GM18867 (cell line): Measurements from ENCODE around the gene NOL6.

Source experiments
- ATAC-seq: cut with Tn5 transposase; IDR thresholded peaks from one replicate; pipeline ENCODE4 v1.9.1; 2021; ENCODE audit warnings: mild to moderate bottlenecking, moderate library complexity; ENCODE audit not compliant: unreplicated experiment

Gene NOL6

GRCh38 chr9:33453286-33453860, 20.4 kb downstream of the NOL6 start:
- ATAC-seq = no peak

GRCh38 chr9:33452828-33453271, 20.9 kb downstream of the NOL6 start:
- no peak for ATAC-seq

GRCh38 chr9:33450621-33451146, 23.0 kb downstream of the NOL6 start:
- no peak for ATAC-seq

- ATAC-seq = no peak
These were observed 24.0 kb downstream of the NOL6 start for GRCh38 chr9:33449715-33450114.

GRCh38 chr9:33447799-33448553, 25.7 kb downstream of the NOL6 start:
- ATAC-seq = no peak

GRCh38 chr9:33446946-33447798, 26.6 kb downstream of the NOL6 start, which contains the start of gene AQP3:
AQP3 (minus strand) TSS chr9:33447593; CDS start chr9:33447530, 63 bp downstream.
- peak; percentile 26 for ATAC-seq

GRCh38 chr9:33446240-33446945, 27.3 kb downstream of the NOL6 start:
- peak; percentile 83 for ATAC-seq

GRCh38 chr9:33445389-33446239, 28.1 kb downstream of the NOL6 start:
- no peak for ATAC-seq

- ATAC-seq = no peak
These were observed 30.1 kb downstream of the NOL6 start for GRCh38 chr9:33443464-33444154.

GRCh38 chr9:33443047-33443446, 30.7 kb downstream of the NOL6 start:
- ATAC-seq = no peak

GRCh38 chr9:33442125-33442524, 31.6 kb downstream of the NOL6 start:
- no peak for ATAC-seq

GRCh38 chr9:33440609-33441008, 33.1 kb downstream of the NOL6 start:
- no peak for ATAC-seq

- no peak for ATAC-seq
These were observed 33.5 kb downstream of the NOL6 start for GRCh38 chr9:33440204-33440603.

- ATAC-seq = no peak
These were observed 34.0 kb downstream of the NOL6 start for GRCh38 chr9:33439731-33440130.

GRCh38 chr9:33438926-33439680, 34.6 kb downstream of the NOL6 start:
- no peak for ATAC-seq

- ATAC-seq = no peak
These were observed 35.8 kb downstream of the NOL6 start for GRCh38 chr9:33437898-33438297.

- ATAC-seq = no peak
These were observed 36.5 kb downstream of the NOL6 start for GRCh38 chr9:33437205-33437604.

- no peak for ATAC-seq
These were observed 37.3 kb downstream of the NOL6 start for GRCh38 chr9:33436445-33436844.
